ENCODE measurements around the gene PRSS27. TPM values are rescaled to one million over a fixed set of nuclear protein-coding genes. Genes with fewer than 3 reads are reported as not detected.

PRSS27 gene
- total RNA-seq (2021; fragmentation: NEBNext Ultra II Directional; extraction: Animal tissue kit (Norgen Biotek cat#: 25700)) (1.3 and 2.2 TPM in 2 replicates), polyA plus RNA-seq (2011; rRNA removed) (7.5 and 10.5 TPM in 2 replicates), polyA minus RNA-seq (2011; rRNA and poly(A)+ RNA removed) (0.95 and 1.1 TPM in 2 replicates)
- 9.6 TPM for polyA plus RNA-seq (2011; cell fraction: cytosol; rRNA removed)
- 9.4 TPM for polyA plus RNA-seq (2011; cell fraction: nucleus; rRNA removed)
- polyA plus RNA-seq (2012, experiment 1 of 2) = 2.8 to 4.0 TPM (median 3.3 TPM) in 4 replicates
- 1.9 TPM for polyA plus RNA-seq (2012, experiment 2 of 2)
- 2.7 TPM for polyA plus RNA-seq (2013, experiment 1 of 2)
- 2.2 TPM for polyA plus RNA-seq (2013, experiment 2 of 2)
- 2.5 TPM for polyA minus RNA-seq (2011; cell fraction: cytosol; rRNA and poly(A)+ RNA removed)
- 3.3 TPM for polyA minus RNA-seq (2011; cell fraction: nucleus; rRNA and poly(A)+ RNA removed)
- long read RNA-seq, experiment 1, partial matches to known transcripts = 0 of 1 reads
- long read RNA-seq, experiment 1, other reads (novel, unspliced or antisense) = 0 of 1 reads
- long read RNA-seq, experiment 2, partial matches to known transcripts = 0 of 1 reads
- long read RNA-seq, experiment 2, other reads (novel, unspliced or antisense) = 1 of 1 reads

GRCh38 chr16:2720064-2720457 lies at the start of gene PRSS27:
PRSS27 (minus strand) TSS chr16:2720224; CDS start chr16:2720160, 64 bp downstream.
- CTCF ChIA-PET (ENCODE audit: partially characterized antibody) = no interaction called here
- peak within 1 kb of the TSS; percentile 91 for H4K8ac ChIP-seq (ENCODE audit: extremely low read depth, insufficient read depth, low read length)
- H4K91ac ChIP-seq (replicated peaks; ENCODE audit: insufficient read length, low read length) = peak within 1 kb of the TSS; percentile 27
- H3K23me2 ChIP-seq (ENCODE audit: low read depth, low read length) = no peaks in the 10 kb centered on the region; the same call in 1 of the 2 replicates
- 0 out of 2 replicates have a peak within 1 kb of the TSS, but pooled peaks have one; percentile 9 for H2BK12ac ChIP-seq (ENCODE audit: low read depth, low read length)
- WGBS, 2 experiments (ENCODE audit: extremely low coverage in 1 of 2, insufficient coverage in 1 of 2, insufficient read length in 1 of 2, insufficient replicate concordance in 2 of 2, low coverage in 1 of 2, low lambda C conversion rate in 2 of 2, missing lambda C conversion rate in 1 of 2) = 96% methylated on average over 16 of the region's 26 CpGs; no CpG with 5 or more reads in 1 of the 2 experiments
- H3K36me3 ChIP-seq (ENCODE audit: control insufficient read depth in 2 of 4, insufficient read depth in 4 of 4, low read length in 3 of 4) = no peaks in the 10 kb centered on the region
- no peaks in the 10 kb centered on the region for H3K79me2 ChIP-seq (ENCODE audit: control insufficient read depth in 1 of 2, insufficient read depth in 2 of 2, low read length in 2 of 2)
- H3K27me3 ChIP-seq (replicated peaks in 1 of 4; ENCODE audit: control insufficient read depth in 3 of 4, extremely low read depth in 1 of 4, insufficient read depth in 3 of 4, low read length in 3 of 4) = no peaks in the 10 kb centered on the region
- FAIRE-seq = no peak
- peaks cover 0 to 12% (median 5%) of the 10 kb centered on the region in 4 experiments; a peak in 4 of 7 replicates for H3K4me1 ChIP-seq (replicated peaks in 1 of 4; ENCODE audit: control insufficient read depth in 3 of 4, insufficient read depth in 4 of 4, low read length in 3 of 4)
- no peak for DNase-seq (ENCODE audit: low read depth in 1 of 2, low spot score in 2 of 2)
- H3K4me2 ChIP-seq (ENCODE audit: insufficient read depth in 1 of 2, low read depth in 2 of 2, low read length in 2 of 2) = peak within 1 kb of the TSS; percentile 59 to 63
- no peak within 1 kb of the TSS for H3K4ac ChIP-seq (replicated peaks; ENCODE audit: insufficient read length, low read depth, low read length)
- H4K5ac ChIP-seq (ENCODE audit: insufficient read length, low read depth, low read length) = peak within 1 kb of the TSS; percentile 77
- peak within 1 kb of the TSS; percentile 32 for H3K18ac ChIP-seq (ENCODE audit: extremely low read depth, low read length)
- H3K9me3 ChIP-seq (ENCODE audit: insufficient read depth in 2 of 2, low read depth in 1 of 2, low read length in 1 of 2) = no peaks in the 10 kb centered on the region
- H2AK5ac ChIP-seq (ENCODE audit: low read depth, low read length) = 0 out of 2 replicates have a peak within 1 kb of the TSS, but pooled peaks have one; percentile 53
- H2BK120ac ChIP-seq (replicated peaks; ENCODE audit: low read depth, low read length) = no peak within 1 kb of the TSS
- H3K79me1 ChIP-seq (ENCODE audit: low read depth, low read length) = no peaks in the 10 kb centered on the region
- peaks cover 1 to 5% of the 10 kb centered on the region in 2 experiments for H4K20me1 ChIP-seq (replicated peaks in 1 of 2; ENCODE audit: control insufficient read depth in 1 of 2, insufficient read depth in 2 of 2, low read length in 2 of 2)
- H2BK5ac ChIP-seq (ENCODE audit: low read depth, low read length) = peak within 1 kb of the TSS; percentile 52; the same call in 1 of the 2 replicates
- peak within 1 kb of the TSS; percentile 30 for H3K56ac ChIP-seq (replicated peaks; ENCODE audit: insufficient read length, low read depth, low read length)
- H2BK20ac ChIP-seq (ENCODE audit: low read length) = no peak within 1 kb of the TSS
- POLR2A ChIA-PET (ENCODE audit: partially characterized antibody) = interaction anchor here (0.6 to 2.5 kb wide), 8 partner anchors 10 to 247 kb away, joined by 3 to 11 read pairs (median 4); partner anchors contain the start of gene SRRM2
- H3K14ac ChIP-seq (ENCODE audit: insufficient read length) = no peak within 1 kb of the TSS
- no peak for TF ChIP-seq SP2 (IDR thresholded peaks at IDR 0.05; ENCODE audit: low read length)
- no peak for TF ChIP-seq CHD2 (IDR thresholded peaks at IDR 0.05; ENCODE audit: low read length)
- TF ChIP-seq ASH2L (IDR thresholded peaks at IDR 0.05; ENCODE audit: low read length) = no peak
- no peak for TF ChIP-seq EGR1 (IDR thresholded peaks at IDR 0.05; ENCODE audit: borderline replicate concordance, low read depth, low read length)
- no peak for TF ChIP-seq KDM4A (IDR thresholded peaks at IDR 0.05; ENCODE audit: low read depth, low read length, severe bottlenecking)
- no peak for TF ChIP-seq JUN (IDR thresholded peaks at IDR 0.05; ENCODE audit: low read depth, low read length)
- TF ChIP-seq SP4 (IDR thresholded peaks at IDR 0.05; ENCODE audit: low read length) = no peak
- no peak for TF ChIP-seq NRF1 (IDR thresholded peaks at IDR 0.05; ENCODE audit: low read depth, low read length)
- no peak for TF ChIP-seq CTBP2 (IDR thresholded peaks at IDR 0.05; ENCODE audit: borderline replicate concordance, insufficient read depth, insufficient read length, low read length)
- no peak for TF ChIP-seq POLR2A (IDR thresholded peaks at IDR 0.05; ENCODE audit: control extremely low read depth in 1 of 2, low read depth in 2 of 2, low read length in 2 of 2)
- no peak for TF ChIP-seq CBX5 (IDR thresholded peaks at IDR 0.05; ENCODE audit: low read depth, low read length)
- no peak for TF ChIP-seq RXRA (IDR thresholded peaks at IDR 0.05; ENCODE audit: insufficient read depth, low read depth, low read length)
- no peak within 1 kb of the TSS for H3K23ac ChIP-seq (ENCODE audit: insufficient read length)
- no peak within 1 kb of the TSS; the same call in 1 of the 2 replicates for H3K27ac ChIP-seq (ENCODE audit: low read depth, low read length)
- H3K4me3 ChIP-seq (ENCODE audit: extremely low read depth in 1 of 4, insufficient read depth in 2 of 4, low read depth in 3 of 4, low read length in 4 of 4) = peak within 1 kb of the TSS; percentile 43 to 65 (median 54)
- no peak within 1 kb of the TSS for H2AFZ ChIP-seq (ENCODE audit: low read length)
- no peak within 1 kb of the TSS for H2BK15ac ChIP-seq (ENCODE audit: low read length)
- peak within 1 kb of the TSS; percentile 41 to 57 (median 46); a peak in 5 of 7 replicates for H3K9ac ChIP-seq (replicated peaks in 1 of 4; ENCODE audit: extremely low read depth in 1 of 4, low read depth in 3 of 4, low read length in 3 of 4)
